Activated T-helper 9 cell treated with anti-CD3 and anti-CD28 coated beads, Interleukin-2, amount 50 U/mL, for 16 hours (primary cell): ENCODE measurements around the gene CD37.
"Not testable (repeated sequence)": the region's sequence is repeated elsewhere in the genome, so short reads cannot be mapped to it uniquely, and the experiment has no call there.

Experiments
- DNase-seq: peaks from one replicate; pipeline ENCODE4 v3.0.0-alpha.2; 2020; ENCODE audit warnings: low read depth

Gene CD37

GRCh38 chr19:49347191-49347590 lies 12.0 kb downstream of the CD37 start:
- no peak for DNase-seq

GRCh38 chr19:49347835-49348234 lies 12.6 kb downstream of the CD37 start:
- DNase-seq = no peak

- DNase-seq = no peak
Measured at GRCh38 chr19:49348305-49349189, 13.3 kb downstream of the CD37 start.

GRCh38 chr19:49349567-49349966 lies 14.4 kb downstream of the CD37 start:
- no peak for DNase-seq

GRCh38 chr19:49355909-49356353 lies 20.7 kb downstream of the CD37 start:
- DNase-seq = no peak

- DNase-seq = no peak
Measured at GRCh38 chr19:49356382-49356781, 21.2 kb downstream of the CD37 start.

- no peak for DNase-seq
Measured at GRCh38 chr19:49357186-49357585, 22.0 kb downstream of the CD37 start.

GRCh38 chr19:49359851-49360820 lies 24.9 kb downstream of the CD37 start:
- DNase-seq = no peak

GRCh38 chr19:49361438-49362047 lies 26.3 kb downstream of the CD37 start:
- no peak for DNase-seq

- DNase-seq = no peak
Measured at GRCh38 chr19:49362048-49362928, 27.1 kb downstream of the CD37 start, which contains the start of gene TEAD2. TSS of gene TEAD2 (minus strand) at chr19:49362416. CDS start at chr19:49360075, 2,341 bp downstream.

- DNase-seq = no peak
Measured at GRCh38 chr19:49362929-49363267, 27.7 kb downstream of the CD37 start.

GRCh38 chr19:49363268-49364082 lies 28.3 kb downstream of the CD37 start, which contains the start of gene DKKL1:
TSS of gene DKKL1 (plus strand) at chr19:49363877. CDS start at chr19:49363999, 122 bp downstream.
- DNase-seq = peak; percentile 47

- no peak for DNase-seq
Measured at GRCh38 chr19:49364083-49364737, 29.0 kb downstream of the CD37 start.

GRCh38 chr19:49366110-49366509 lies 30.9 kb downstream of the CD37 start:
- DNase-seq = no peak

GRCh38 chr19:49368711-49369358 lies 33.6 kb downstream of the CD37 start:
- no peak for DNase-seq

GRCh38 chr19:49371184-49371583 lies 36.0 kb downstream of the CD37 start:
- DNase-seq = no peak

- not testable (repeated sequence) for DNase-seq
Measured at GRCh38 chr19:49373174-49373573, 38.0 kb downstream of the CD37 start.

GRCh38 chr19:49374665-49375434 lies 39.6 kb downstream of the CD37 start:
- no peak for DNase-seq
